Loucy (cell line): ENCODE measurements around the gene PGAM5.

Experiments
- H2AFZ ChIP-seq: fragments of 200-600 bp; sonication (generic); 2 replicates; pipeline ENCODE4 v1.6.0; 2016; ENCODE audit warnings: antibody characterized with exemption, mild to moderate bottlenecking, low read length, moderate library complexity
- H3F3A ChIP-seq: fragments of 200-600 bp; 2 replicates; pipeline ENCODE4 v1.6.0; 2016; ENCODE audit warnings: antibody characterized with exemption, low read depth, mild to moderate bottlenecking
- H3K27me3 ChIP-seq: fragments of 200-600 bp; sonication (generic); 2 replicates; pipeline ENCODE4 v1.6.1; 2014; ENCODE audit warnings: low read length, mild to moderate bottlenecking; ENCODE audit not compliant: insufficient read depth, poor library complexity, severe bottlenecking
- H3K36me3 ChIP-seq: fragments of 200-600 bp; sonication (generic); 2 replicates; pipeline ENCODE4 v1.6.1; 2016; ENCODE audit warnings: low read length; ENCODE audit not compliant: insufficient read depth
- H3K4me1 ChIP-seq: fragments of 200-600 bp; sonication (generic); 2 replicates; pipeline ENCODE4 v1.5.1; 2014; ENCODE audit warnings: low read length, mild to moderate bottlenecking; ENCODE audit not compliant: insufficient read depth, poor library complexity, severe bottlenecking
- H3K4me2 ChIP-seq: fragments of 200-600 bp; sonication (generic); 2 replicates; pipeline ENCODE4 v1.6.0; 2014; ENCODE audit warnings: antibody characterized with exemption, low read length, low read depth, mild to moderate bottlenecking; ENCODE audit not compliant: poor library complexity, severe bottlenecking
- H3K4me3 ChIP-seq: fragments of 200-600 bp; sonication (generic); 2 replicates; pipeline ENCODE4 v1.5.1; 2014; ENCODE audit warnings: low read length, mild to moderate bottlenecking, mixed read lengths; ENCODE audit not compliant: poor library complexity, severe bottlenecking
- H3K79me2 ChIP-seq: fragments of 200-600 bp; sonication (generic); 2 replicates; pipeline ENCODE4 v1.6.1; 2014; ENCODE audit warnings: low read length; ENCODE audit not compliant: insufficient read depth
- H3K9ac ChIP-seq: fragments of 200-600 bp; sonication (generic); 2 replicates; pipeline ENCODE4 v1.6.0; 2014; ENCODE audit warnings: mild to moderate bottlenecking, low read depth, low read length, moderate library complexity; ENCODE audit not compliant: poor library complexity, severe bottlenecking
- H3K9me2 ChIP-seq: fragments of 200-600 bp; sonication (generic); replicated peaks from 2 replicates; pipeline ENCODE4 v1.6.1; 2016; ENCODE audit warnings: low read depth, low read length, mixed read lengths
- H3K9me3 ChIP-seq: fragments of 200-600 bp; sonication (generic); 2 replicates; pipeline ENCODE4 v1.6.1; 2014; ENCODE audit warnings: mild to moderate bottlenecking, antibody characterized with exemption, low read length, low read depth; ENCODE audit not compliant: insufficient read depth
- H4K20me1 ChIP-seq: fragments of 200-600 bp; sonication (generic); 2 replicates; pipeline ENCODE4 v1.6.0; 2014; ENCODE audit warnings: antibody characterized with exemption, low read length, mild to moderate bottlenecking; ENCODE audit not compliant: insufficient read depth, poor library complexity, severe bottlenecking
- CTCF ChIP-seq: fragments of 200-600 bp; sonication (generic); conservative IDR thresholded peaks from 2 replicates; pipeline ENCODE4 v1.5.1; 2014; ENCODE audit warnings: mild to moderate bottlenecking, antibody characterized with exemption, low read length
- EZH2phosphoT487 ChIP-seq: fragments of 200-600 bp; IDR thresholded peaks from 2 replicates; pipeline ENCODE4 v1.6.1; 2018; ENCODE audit warnings: antibody characterized with exemption, mild to moderate bottlenecking, moderate library complexity, borderline replicate concordance

PGAM5 gene

GRCh38 chr12:132734206-132734605 is 23.6 kb downstream of the PGAM5 start:
- Histone ChIP-seq H3K36me3 (peaks cover 75% of the 10 kb centered on the region; the same call in 1 of the 2 replicates), H3K4me1 (no peaks in the 10 kb centered on the region), H3K9ac (no peak overlapping the region), H3K9me3 (no peaks in the 10 kb centered on the region), H3K9me2 (no peaks in the 10 kb centered on the region), H3K4me3 (no peak overlapping the region), H2AFZ (no peak overlapping the region), H3K79me2 (no peaks in the 10 kb centered on the region), H3K4me2 (no peak overlapping the region), H3F3A (peaks cover 10% of the 10 kb centered on the region; the same call in 1 of the 2 replicates), H3K27me3 (no peaks in the 10 kb centered on the region), H4K20me1 (no peaks in the 10 kb centered on the region)
- no peak for TF ChIP-seq EZH2phosphoT487
- TF ChIP-seq CTCF: no peak

- H3K36me3 ChIP-seq: peaks cover 88% of the 10 kb centered on the region; the same call in 1 of the 2 replicates
- no peaks in the 10 kb centered on the region for H3K79me2 ChIP-seq
- H3K9me3 ChIP-seq: no peaks in the 10 kb centered on the region
- no peak for TF ChIP-seq CTCF
- TF ChIP-seq EZH2phosphoT487: no peak
- no peak overlapping the region for H3K9ac ChIP-seq
- H3K4me1 ChIP-seq: no peaks in the 10 kb centered on the region
- H3F3A ChIP-seq: peaks cover 7% of the 10 kb centered on the region; the same call in 1 of the 2 replicates
- no peak overlapping the region for H2AFZ ChIP-seq
- H3K27me3 ChIP-seq: no peaks in the 10 kb centered on the region
- no peak overlapping the region for H3K4me2 ChIP-seq
- no peaks in the 10 kb centered on the region for H4K20me1 ChIP-seq
- H3K4me3 ChIP-seq: no peak overlapping the region
- H3K9me2 ChIP-seq: no peaks in the 10 kb centered on the region
Observed at GRCh38 chr12:132735496-132735895, 24.9 kb downstream of the PGAM5 start.

DNA sequence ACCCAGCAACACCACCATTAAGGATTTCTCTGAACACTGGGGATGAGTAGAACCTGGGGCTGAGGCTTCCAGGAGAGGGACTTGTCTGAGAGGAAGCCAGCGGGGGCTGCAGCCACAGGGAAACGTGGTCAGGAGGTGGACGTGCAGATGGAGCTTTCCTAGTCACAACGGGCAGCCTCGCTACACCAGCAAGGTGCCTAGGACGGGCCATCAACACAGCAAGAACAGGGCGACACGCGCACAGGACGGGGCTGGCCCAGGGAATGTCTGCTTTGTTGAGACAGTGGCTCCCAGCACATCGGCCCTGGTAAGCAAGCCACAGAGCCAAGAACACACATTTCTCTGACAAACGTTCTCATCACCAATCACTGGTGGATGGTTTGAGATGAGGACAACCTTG is 25.7 kb downstream of the PGAM5 start:
- no peaks in the 10 kb centered on the region for H3K4me1 ChIP-seq
- H2AFZ ChIP-seq: no peak overlapping the region
- no peaks in the 10 kb centered on the region; the same call in 1 of the 2 replicates for H3F3A ChIP-seq
- peaks cover 3% of the 10 kb centered on the region; the same call in 1 of the 2 replicates for H3K79me2 ChIP-seq
- H3K9me3 ChIP-seq: no peaks in the 10 kb centered on the region
- no peak overlapping the region for H3K4me3 ChIP-seq
- no peak overlapping the region for H3K9ac ChIP-seq
- no peaks in the 10 kb centered on the region for H3K9me2 ChIP-seq
- H4K20me1 ChIP-seq: no peaks in the 10 kb centered on the region
- no peak overlapping the region for H3K4me2 ChIP-seq
- H3K36me3 ChIP-seq: peaks cover 93% of the 10 kb centered on the region; the same call in 1 of the 2 replicates
- TF ChIP-seq EZH2phosphoT487: no peak
- TF ChIP-seq CTCF: no peak
- no peaks in the 10 kb centered on the region for H3K27me3 ChIP-seq
